Measurements from ENCODE around the gene GIT2. TPM values are rescaled to one million over a fixed set of nuclear protein-coding genes. Genes with fewer than 3 reads are reported as not detected.

The GIT2 gene
- total and polyA plus RNA-seq, 2 of the 8 experiments (the other 6 are each of a cell fraction or from before 2014, with no cell fraction given), result 9.6 to 20.7 TPM

- TF ChIP-seq YY1 (IDR thresholded peaks at IDR 0.05; ENCODE audit: low read depth, low read length) (no peak), TAF1 (IDR thresholded peaks at IDR 0.05; ENCODE audit: low read depth, low read length) (no peak), HDAC2 (IDR thresholded peaks at IDR 0.05; ENCODE audit: borderline replicate concordance in 1 of 2, low read depth in 2 of 2, low read length in 2 of 2) (no peak), ATF2 (IDR thresholded peaks at IDR 0.05; ENCODE audit: low read length) (no peak)
Observed at GRCh38 chr12:109923038-109923437, 73.1 kb downstream of the GIT2 start (continued).
